GM12878 (cell line): Measurements from ENCODE around the gene SEMA3C.

Source experiments
- HDAC6 ChIP-seq: fragments of 200-600 bp; sonication (generic); IDR thresholded peaks from one replicate; pipeline ENCODE4 v1.8.0; 2017; ENCODE audit warnings: antibody characterized with exemption; ENCODE audit not compliant: unreplicated experiment
- NKRF ChIP-seq: fragments of 450-650 bp; conservative IDR thresholded peaks from 2 replicates; pipeline ENCODE4 v1.6.1; 2017; ENCODE audit warnings: mild to moderate bottlenecking, moderate library complexity
- NR2C2 ChIP-seq: IDR thresholded peaks from 2 replicates; pipeline ENCODE4 v1.6.1; 2011; ENCODE audit warnings: borderline replicate concordance, low read depth; ENCODE audit not compliant: control insufficient read depth, insufficient read length
- POLR2AphosphoS2 ChIP-seq: IDR thresholded peaks from 2 replicates; pipeline ENCODE4 v1.6.1; 2011; ENCODE audit warnings: low read depth, mild to moderate bottlenecking, low read length, improper control_type of control experiment, moderate library complexity
- TAF1 ChIP-seq: IDR thresholded peaks from 2 replicates; pipeline ENCODE4 v1.6.1; 2011; ENCODE audit warnings: mild to moderate bottlenecking, low read depth, low read length, borderline replicate concordance
- ZBTB33 ChIP-seq: fragments of 450-650 bp; IDR thresholded peaks from 2 replicates; pipeline ENCODE4 v1.6.1; 2017; ENCODE audit warnings: mild to moderate bottlenecking

GRCh38 chr7:80946858-80947257, 28.0 kb upstream of the SEMA3C start:
- TF ChIP-seq POLR2AphosphoS2 (no peak), NR2C2 (no peak), HDAC6 (no peak), NKRF (no peak), ZBTB33 (no peak), TAF1 (no peak)
